ENCODE data around the gene ASPHD2. TPM values are rescaled to one million over a fixed set of nuclear protein-coding genes. Genes with fewer than 3 reads are reported as not detected.
A peak's percentile ranks its signal among the peaks of the same experiment; 100 is the strongest.

The ASPHD2 gene
- total RNA-seq, 1 donor from 2014 or later = 23.5 TPM

- intact Hi-C loops (cut with micrococcal nuclease) = no loop called here
- Mint-ChIP-seq H3K27ac (no peak overlapping the region), H3K4me1 (ENCODE audit: low read depth) (no peaks in the 10 kb centered on the region), H3K27me3 (ENCODE audit: insufficient read depth) (no peaks in the 10 kb centered on the region), H3K4me3 (no peak overlapping the region), H3K36me3 (ENCODE audit: low read depth) (peaks cover 21% of the 10 kb centered on the region), H3K9me3 (no peaks in the 10 kb centered on the region)
- DNase-seq (ENCODE audit: low spot score) = no peak
Observed at GRCh38 chr22:26457661-26458272, 28.7 kb downstream of the ASPHD2 start.

- intact Hi-C loops (cut with micrococcal nuclease) = loop anchor here (2.0 kb wide), 1 partner anchor 29 kb away; no protein-coding TSS in a partner anchor
- Mint-ChIP-seq H3K36me3 (ENCODE audit: low read depth) (peaks cover 24% of the 10 kb centered on the region), H3K4me1 (ENCODE audit: low read depth) (no peaks in the 10 kb centered on the region), H3K4me3 (no peak overlapping the region), H3K9me3 (no peaks in the 10 kb centered on the region), H3K27ac (no peak overlapping the region), H3K27me3 (ENCODE audit: insufficient read depth) (no peaks in the 10 kb centered on the region)
- no peak for DNase-seq (ENCODE audit: low spot score)
Observed at GRCh38 chr22:26460202-26460601, 31.1 kb downstream of the ASPHD2 start.

DNA sequence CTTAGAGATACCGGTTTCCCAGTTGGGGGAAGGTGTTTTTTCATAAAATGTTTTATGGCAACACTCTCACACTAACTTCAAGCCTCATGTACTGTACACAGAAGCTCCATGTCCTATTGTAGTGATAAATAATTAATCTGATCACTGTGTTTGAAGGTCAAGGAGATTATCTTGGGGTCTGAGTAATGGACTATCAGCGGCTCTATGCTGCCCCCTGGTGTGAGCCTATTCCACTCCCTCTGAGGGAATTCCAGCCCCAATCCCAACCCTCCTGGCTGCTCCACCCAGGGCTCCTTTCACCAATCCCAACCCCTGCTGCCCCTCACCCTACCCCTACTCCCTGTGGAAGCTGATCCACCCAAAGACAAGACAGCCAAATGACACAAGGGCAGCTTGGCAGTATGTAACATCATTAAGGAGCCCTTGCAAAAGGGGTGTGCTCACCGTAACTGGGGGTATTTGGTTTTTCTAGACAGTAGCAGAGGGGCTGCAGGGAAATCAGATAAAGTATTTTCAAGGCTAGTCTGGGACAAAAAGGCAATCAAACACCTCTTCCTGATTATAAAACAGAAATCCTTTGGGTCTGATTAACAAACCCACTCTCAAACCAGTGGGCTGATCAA is 32.2 kb downstream of the ASPHD2 start:
- Mint-ChIP-seq H3K27me3 (ENCODE audit: insufficient read depth) (no peaks in the 10 kb centered on the region), H3K36me3 (ENCODE audit: low read depth) (peaks cover 30% of the 10 kb centered on the region), H3K4me1 (ENCODE audit: low read depth) (no peaks in the 10 kb centered on the region), H3K27ac (no peak overlapping the region), H3K9me3 (no peaks in the 10 kb centered on the region), H3K4me3 (no peak overlapping the region)
- intact Hi-C loops (cut with micrococcal nuclease) = loop anchor here (1.0 to 2.0 kb wide), 4 partner anchors 30 to 101 kb away; no protein-coding TSS in a partner anchor
- DNase-seq (ENCODE audit: low spot score) = peak; percentile 16

- intact Hi-C loops (cut with micrococcal nuclease) = no loop called here
- Mint-ChIP-seq H3K4me3 (no peak overlapping the region), H3K9me3 (no peaks in the 10 kb centered on the region), H3K4me1 (ENCODE audit: low read depth) (no peaks in the 10 kb centered on the region), H3K27me3 (ENCODE audit: insufficient read depth) (no peaks in the 10 kb centered on the region), H3K36me3 (ENCODE audit: low read depth) (peaks cover 30% of the 10 kb centered on the region), H3K27ac (no peak overlapping the region)
- DNase-seq (ENCODE audit: low spot score) = no peak
Observed at GRCh38 chr22:26462051-26462450, 33.0 kb downstream of the ASPHD2 start.

DNA sequence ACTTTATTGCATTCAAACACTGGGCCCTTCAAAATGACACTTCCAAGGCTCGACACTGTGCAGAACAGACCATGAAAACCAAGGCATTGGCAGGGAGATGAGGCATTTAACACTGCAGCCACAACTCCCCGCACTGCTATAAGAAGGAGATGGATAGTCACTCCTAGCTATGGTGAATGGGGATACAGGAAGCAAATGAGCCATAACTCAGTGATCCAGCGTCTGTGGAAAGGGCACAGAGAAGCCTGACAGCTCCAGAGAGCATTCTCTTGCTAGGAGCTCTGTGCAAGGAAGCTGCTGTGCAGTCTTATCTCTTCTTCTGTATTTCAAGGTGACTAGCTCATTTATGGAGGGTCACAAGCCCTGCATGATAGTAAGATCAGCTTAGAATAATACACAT is 33.6 kb downstream of the ASPHD2 start:
- intact Hi-C loops (cut with micrococcal nuclease) = no loop called here
- no peaks in the 10 kb centered on the region for H3K4me1 Mint-ChIP-seq (ENCODE audit: low read depth)
- H3K4me3 Mint-ChIP-seq = no peak overlapping the region
- H3K27ac Mint-ChIP-seq = no peak overlapping the region
- no peaks in the 10 kb centered on the region for H3K27me3 Mint-ChIP-seq (ENCODE audit: insufficient read depth)
- no peak for DNase-seq (ENCODE audit: low spot score)
- no peaks in the 10 kb centered on the region for H3K9me3 Mint-ChIP-seq
- H3K36me3 Mint-ChIP-seq (ENCODE audit: low read depth) = peaks cover 30% of the 10 kb centered on the region

- Mint-ChIP-seq H3K4me3 (no peak overlapping the region), H3K9me3 (no peaks in the 10 kb centered on the region), H3K36me3 (ENCODE audit: low read depth) (peaks cover 31% of the 10 kb centered on the region), H3K4me1 (ENCODE audit: low read depth) (no peaks in the 10 kb centered on the region), H3K27ac (no peak overlapping the region), H3K27me3 (ENCODE audit: insufficient read depth) (no peaks in the 10 kb centered on the region)
- intact Hi-C loops (cut with micrococcal nuclease) = no loop called here
- no peak for DNase-seq (ENCODE audit: low spot score)
Observed at GRCh38 chr22:26463101-26463661, 34.1 kb downstream of the ASPHD2 start.

DNA sequence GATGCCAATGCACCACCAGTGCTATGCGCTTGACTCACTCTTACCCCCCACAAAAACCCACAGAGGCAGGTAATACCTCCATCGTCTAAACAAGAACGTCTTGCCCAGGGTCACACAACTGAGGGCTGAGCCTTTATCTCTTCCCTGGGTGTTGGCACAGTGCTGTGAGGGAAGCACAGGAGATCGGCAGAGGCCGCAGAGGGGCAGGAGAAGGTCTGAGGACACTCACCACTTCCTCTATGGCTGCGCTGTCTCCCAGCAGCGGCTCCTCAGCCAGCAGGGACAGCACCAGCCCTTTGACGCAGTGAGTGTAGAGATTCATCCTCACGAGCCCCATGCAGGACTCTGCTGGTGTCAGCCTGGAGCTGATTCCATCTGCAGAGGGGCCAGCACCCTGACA is 34.6 kb downstream of the ASPHD2 start:
- H3K4me3 Mint-ChIP-seq = no peak overlapping the region
- H3K4me1 Mint-ChIP-seq (ENCODE audit: low read depth) = no peaks in the 10 kb centered on the region
- no peaks in the 10 kb centered on the region for H3K27me3 Mint-ChIP-seq (ENCODE audit: insufficient read depth)
- intact Hi-C loops (cut with micrococcal nuclease) = no loop called here
- no peak for DNase-seq (ENCODE audit: low spot score)
- H3K27ac Mint-ChIP-seq = no peak overlapping the region
- peaks cover 32% of the 10 kb centered on the region for H3K36me3 Mint-ChIP-seq (ENCODE audit: low read depth)
- no peaks in the 10 kb centered on the region for H3K9me3 Mint-ChIP-seq

GRCh38 chr22:26464312-26464711 is 35.3 kb downstream of the ASPHD2 start:
- Mint-ChIP-seq H3K9me3 (no peaks in the 10 kb centered on the region), H3K27me3 (ENCODE audit: insufficient read depth) (no peaks in the 10 kb centered on the region), H3K4me1 (ENCODE audit: low read depth) (no peaks in the 10 kb centered on the region), H3K36me3 (ENCODE audit: low read depth) (peaks cover 33% of the 10 kb centered on the region), H3K27ac (no peak overlapping the region), H3K4me3 (no peak overlapping the region)
- no peak for DNase-seq (ENCODE audit: low spot score)
- intact Hi-C loops (cut with micrococcal nuclease) = no loop called here

DNA sequence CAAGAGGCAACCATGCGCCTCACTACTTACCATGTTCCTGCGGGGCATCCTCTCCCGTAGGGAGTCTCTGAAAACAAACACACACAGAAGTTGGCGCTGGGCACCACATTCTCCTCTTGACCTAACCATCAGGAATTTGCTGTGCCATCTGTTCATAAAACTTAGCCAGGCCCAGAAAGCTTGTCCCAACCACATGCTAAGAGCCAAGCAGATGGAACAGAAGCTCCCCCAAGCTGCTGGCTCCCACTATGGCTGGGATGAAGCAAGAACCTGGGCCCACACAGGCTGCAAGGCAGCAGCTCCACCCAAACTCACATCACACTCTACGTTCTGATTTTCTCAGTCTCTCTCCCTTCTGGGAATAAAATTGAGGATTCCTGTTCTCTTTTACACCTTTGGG is 37.1 kb downstream of the ASPHD2 start:
- Mint-ChIP-seq H3K4me3 (no peak overlapping the region), H3K27ac (no peak overlapping the region), H3K9me3 (no peaks in the 10 kb centered on the region), H3K4me1 (ENCODE audit: low read depth) (no peaks in the 10 kb centered on the region), H3K27me3 (ENCODE audit: insufficient read depth) (no peaks in the 10 kb centered on the region), H3K36me3 (ENCODE audit: low read depth) (peaks cover 37% of the 10 kb centered on the region)
- intact Hi-C loops (cut with micrococcal nuclease) = no loop called here
- DNase-seq (ENCODE audit: low spot score) = no peak

DNA sequence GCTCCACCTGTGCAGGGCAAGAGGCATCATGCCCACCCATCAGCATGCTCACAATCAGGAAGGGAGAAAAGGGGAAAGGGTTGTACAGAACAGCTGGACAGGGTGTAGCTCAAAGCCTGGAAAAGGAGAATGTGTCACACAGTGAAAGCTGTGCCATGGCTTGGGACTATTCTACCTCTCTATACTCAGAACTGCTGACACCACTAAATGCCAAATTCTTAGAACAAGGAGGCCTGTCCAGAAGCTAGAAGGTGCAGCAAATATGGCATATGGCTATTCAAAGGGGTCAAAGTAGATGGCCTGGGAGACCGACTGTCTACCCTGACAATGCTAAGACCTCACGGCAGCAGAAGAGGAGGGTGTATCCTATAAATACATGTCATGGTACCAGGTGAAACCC is 41.7 kb downstream of the ASPHD2 start:
- intact Hi-C loops (cut with micrococcal nuclease) = no loop called here
- Mint-ChIP-seq H3K4me3 (no peak overlapping the region), H3K9me3 (no peaks in the 10 kb centered on the region), H3K27ac (no peak overlapping the region), H3K27me3 (ENCODE audit: insufficient read depth) (no peaks in the 10 kb centered on the region), H3K36me3 (ENCODE audit: low read depth) (peaks cover 38% of the 10 kb centered on the region), H3K4me1 (ENCODE audit: low read depth) (peaks cover 7% of the 10 kb centered on the region)
- no peak for DNase-seq (ENCODE audit: low spot score)

DNA sequence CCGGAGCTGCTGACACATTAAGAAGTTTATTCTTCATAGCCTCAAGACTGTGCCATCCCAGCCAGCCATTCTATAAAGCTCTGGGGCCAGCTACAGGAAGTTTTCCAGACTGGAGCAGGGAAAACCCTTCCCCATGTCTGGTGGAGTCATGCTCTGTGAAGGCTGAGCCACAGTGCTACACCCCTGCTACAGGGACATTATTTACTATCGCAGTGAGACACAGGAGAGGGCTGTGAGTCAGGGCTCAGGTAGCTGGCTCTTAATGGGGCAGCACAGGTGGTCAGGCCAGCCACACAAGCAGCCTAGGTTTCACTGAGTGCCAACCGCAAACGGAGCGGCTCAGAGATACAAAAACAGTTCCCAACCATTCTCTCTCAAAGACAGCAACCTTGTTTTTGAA is 42.5 kb downstream of the ASPHD2 start:
- Mint-ChIP-seq H3K36me3 (ENCODE audit: low read depth) (peaks cover 39% of the 10 kb centered on the region), H3K4me3 (no peak overlapping the region), H3K27ac (peak overlapping the region; percentile 40), H3K9me3 (no peaks in the 10 kb centered on the region), H3K27me3 (ENCODE audit: insufficient read depth) (no peaks in the 10 kb centered on the region), H3K4me1 (ENCODE audit: low read depth) (peaks cover 9% of the 10 kb centered on the region)
- intact Hi-C loops (cut with micrococcal nuclease) = no loop called here
- no peak for DNase-seq (ENCODE audit: low spot score)

DNA sequence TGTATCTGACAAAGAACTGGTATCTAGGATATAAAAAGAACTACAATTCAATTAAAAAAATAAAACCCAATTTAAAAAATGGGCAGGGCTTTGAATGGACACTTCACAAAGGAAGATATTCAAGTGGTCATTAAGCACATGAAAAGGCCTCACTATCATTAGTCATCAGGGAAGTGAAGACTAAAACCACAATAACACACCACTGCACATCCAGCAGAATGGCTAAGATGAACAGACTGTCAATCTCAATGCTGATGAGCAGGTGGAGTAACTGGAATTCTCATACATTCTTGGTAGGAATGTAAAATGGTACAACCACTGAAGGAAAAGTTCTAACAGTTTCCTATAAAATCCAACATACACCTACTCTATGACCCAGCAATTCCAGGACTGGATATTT is 45.6 kb downstream of the ASPHD2 start:
- H3K4me1 Mint-ChIP-seq (ENCODE audit: low read depth) = peaks cover 36% of the 10 kb centered on the region
- H3K4me3 Mint-ChIP-seq = no peak overlapping the region
- DNase-seq (ENCODE audit: low spot score) = no peak
- intact Hi-C loops (cut with micrococcal nuclease) = no loop called here
- no peaks in the 10 kb centered on the region for H3K9me3 Mint-ChIP-seq
- peaks cover 45% of the 10 kb centered on the region for H3K36me3 Mint-ChIP-seq (ENCODE audit: low read depth)
- no peak overlapping the region for H3K27ac Mint-ChIP-seq
- no peaks in the 10 kb centered on the region for H3K27me3 Mint-ChIP-seq (ENCODE audit: insufficient read depth)

GRCh38 chr22:26476705-26477340 is 47.8 kb downstream of the ASPHD2 start:
- H3K4me3 Mint-ChIP-seq = peak overlapping the region; percentile 43
- no peaks in the 10 kb centered on the region for H3K27me3 Mint-ChIP-seq (ENCODE audit: insufficient read depth)
- H3K9me3 Mint-ChIP-seq = no peaks in the 10 kb centered on the region
- peaks cover 42% of the 10 kb centered on the region for H3K36me3 Mint-ChIP-seq (ENCODE audit: low read depth)
- intact Hi-C loops (cut with micrococcal nuclease) = loop anchor here (1.0 kb wide), 1 partner anchor 46 kb away; no protein-coding TSS in a partner anchor
- peak overlapping the region; percentile 82 for H3K27ac Mint-ChIP-seq
- H3K4me1 Mint-ChIP-seq (ENCODE audit: low read depth) = peaks cover 56% of the 10 kb centered on the region
- no peak for DNase-seq (ENCODE audit: low spot score)
